GM19351 (cell line): Measurements from ENCODE around the gene SHB.
"Not testable (repeated sequence)": the region's sequence is repeated elsewhere in the genome, so short reads cannot be mapped to it uniquely, and the experiment has no call there.

Source experiments
- ATAC-seq: cut with Tn5 transposase; IDR thresholded peaks from one replicate; pipeline ENCODE4 v1.9.1; 2021; ENCODE audit warnings: mild to moderate bottlenecking, moderate library complexity; ENCODE audit not compliant: unreplicated experiment

The SHB gene

DNA sequence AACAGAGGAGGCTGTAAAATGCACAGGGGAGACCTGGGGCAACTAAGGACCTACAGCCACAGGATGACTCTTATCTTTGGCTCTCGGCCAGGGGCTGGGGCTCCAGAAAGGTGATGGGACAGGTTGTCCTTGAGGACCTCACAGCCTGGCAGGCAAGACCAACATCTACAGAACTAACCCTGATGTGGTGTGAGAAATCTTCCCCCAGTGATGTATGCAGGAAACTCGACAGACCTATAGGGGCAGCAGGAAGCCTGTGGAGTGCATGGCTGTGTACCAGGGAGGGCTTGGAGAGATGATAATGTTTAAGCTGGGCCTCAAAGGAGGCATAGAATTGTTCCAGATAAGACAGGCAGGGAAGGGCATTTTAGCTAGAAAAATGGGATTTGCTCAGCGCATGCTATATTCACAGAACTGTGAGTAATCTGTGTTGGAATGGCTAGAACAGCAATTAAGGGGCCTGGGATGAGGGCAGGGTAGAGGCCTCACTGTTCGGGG lies 96.6 kb downstream of the SHB start:
- no peak for ATAC-seq

GRCh38 chr9:37971691-37972090 lies 97.3 kb downstream of the SHB start:
- ATAC-seq: no peak

DNA sequence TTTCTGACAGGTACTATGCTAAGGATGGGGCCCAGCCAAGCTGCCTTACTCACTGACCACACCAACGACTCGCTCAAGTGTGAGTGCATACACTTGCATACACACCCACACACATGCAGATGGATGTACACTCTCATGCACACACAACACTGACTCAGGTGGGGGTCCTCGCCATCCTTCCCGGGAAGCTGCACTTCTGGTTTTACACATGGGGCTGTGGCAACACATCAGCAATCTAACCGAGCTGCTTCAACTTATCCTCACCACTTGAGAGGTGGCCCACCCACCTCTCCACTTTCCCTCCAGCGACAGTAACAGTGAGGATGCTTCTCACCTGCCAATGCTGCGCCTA lies 97.9 kb downstream of the SHB start:
- ATAC-seq: no peak

GRCh38 chr9:37970301-37971107 lies 98.5 kb downstream of the SHB start:
- no peak for ATAC-seq

GRCh38 chr9:37969558-37970300 lies 99.3 kb downstream of the SHB start:
- ATAC-seq: no peak

DNA sequence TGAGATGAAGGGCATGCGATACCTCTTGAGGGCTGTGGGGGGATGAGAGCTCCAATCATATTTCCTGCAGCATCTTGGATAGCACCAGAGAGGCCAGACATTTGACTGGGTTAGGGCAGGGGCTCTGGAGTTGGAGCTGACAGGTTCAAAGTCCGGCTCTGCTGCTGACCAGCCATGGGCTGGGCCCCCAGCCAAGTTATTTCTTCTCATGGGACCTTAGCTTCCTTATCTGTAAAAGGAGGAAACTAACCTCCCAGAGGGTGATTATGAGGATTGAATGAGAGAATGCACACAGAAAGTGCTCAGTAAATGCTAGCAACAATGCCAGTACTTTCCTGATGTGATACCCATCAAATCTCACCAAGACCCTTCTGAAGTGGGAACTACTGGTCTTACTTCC lies 99.9 kb downstream of the SHB start:
- no peak for ATAC-seq

DNA sequence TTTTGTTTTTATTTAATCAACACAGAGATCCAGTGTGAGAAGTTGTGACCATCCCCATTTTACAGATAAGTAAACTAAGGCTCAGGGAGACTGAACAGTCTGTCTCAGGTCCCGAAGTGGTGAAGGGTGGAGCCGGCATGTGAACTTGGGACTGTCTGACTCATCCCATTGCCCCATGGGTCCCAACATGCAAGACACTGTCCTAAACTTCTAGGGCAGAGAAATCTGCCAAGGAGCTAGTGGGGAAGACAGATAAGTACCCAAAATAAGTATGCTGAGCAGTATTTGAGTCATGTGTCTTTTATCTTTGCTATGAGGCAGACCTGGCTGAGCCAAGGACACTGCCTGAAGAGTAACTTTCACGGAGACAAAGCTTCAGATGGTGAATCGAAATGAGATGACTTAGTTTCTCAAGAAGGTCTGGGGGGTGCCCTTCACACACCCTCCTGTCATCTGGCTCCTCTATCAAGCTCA lies 100.8 kb downstream of the SHB start:
- ATAC-seq: no peak

DNA sequence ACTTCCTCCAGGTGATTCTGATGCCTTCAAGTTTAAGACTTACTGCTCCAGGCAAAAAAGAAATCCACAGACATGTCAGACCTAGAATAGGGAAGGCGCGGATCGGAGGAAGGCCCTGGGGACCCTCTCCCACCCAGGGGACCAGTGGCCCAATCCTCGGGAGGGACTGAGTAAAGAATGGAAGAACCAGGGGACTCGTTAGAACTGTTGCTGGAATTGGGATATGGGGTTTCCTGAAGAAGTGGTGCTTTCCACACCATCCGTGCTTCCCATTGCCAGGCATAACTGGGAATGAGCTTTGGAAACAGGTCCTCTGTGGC lies 101.3 kb downstream of the SHB start:
- no peak for ATAC-seq

DNA sequence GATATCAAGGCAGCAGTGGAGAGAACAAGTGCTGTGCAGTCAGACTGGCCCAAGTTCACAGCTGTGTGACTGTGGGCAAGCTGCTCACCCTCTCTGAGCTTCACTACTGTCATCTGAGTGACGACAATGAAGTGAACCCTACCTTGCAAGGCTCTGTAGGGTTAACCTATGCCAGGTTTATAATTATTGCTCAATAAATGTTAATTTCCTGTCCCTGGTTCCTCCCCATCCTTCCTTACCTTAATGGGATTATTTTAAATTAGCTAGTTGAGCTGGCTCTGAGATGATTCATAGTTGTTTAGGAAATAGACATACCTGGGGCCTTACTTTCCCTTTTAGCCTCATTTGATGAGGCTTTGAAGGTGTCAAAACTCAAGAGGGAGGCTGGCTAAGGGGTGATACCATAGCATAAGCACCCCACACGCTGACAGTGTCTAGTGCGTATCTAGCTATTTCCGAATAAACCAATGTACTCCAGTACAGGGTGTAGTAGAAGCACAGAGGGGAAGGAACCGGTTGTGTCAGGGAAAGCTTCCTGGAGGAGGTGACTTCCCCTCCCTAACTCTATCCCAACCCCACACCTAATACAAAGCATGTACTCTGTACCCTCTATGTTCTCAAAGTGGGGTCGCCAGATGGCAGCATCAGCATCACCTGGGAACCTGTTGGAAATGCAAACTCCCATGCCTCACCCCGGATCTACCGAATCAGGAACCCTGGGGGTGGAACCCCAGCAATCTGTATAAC lies 101.8 kb downstream of the SHB start:
- no peak for ATAC-seq

- ATAC-seq: no peak
Observed at GRCh38 chr9:37966412-37967013, 102.5 kb downstream of the SHB start.

- not testable (repeated sequence) for ATAC-seq
Observed at GRCh38 chr9:37965676-37966345, 103.2 kb downstream of the SHB start.

DNA sequence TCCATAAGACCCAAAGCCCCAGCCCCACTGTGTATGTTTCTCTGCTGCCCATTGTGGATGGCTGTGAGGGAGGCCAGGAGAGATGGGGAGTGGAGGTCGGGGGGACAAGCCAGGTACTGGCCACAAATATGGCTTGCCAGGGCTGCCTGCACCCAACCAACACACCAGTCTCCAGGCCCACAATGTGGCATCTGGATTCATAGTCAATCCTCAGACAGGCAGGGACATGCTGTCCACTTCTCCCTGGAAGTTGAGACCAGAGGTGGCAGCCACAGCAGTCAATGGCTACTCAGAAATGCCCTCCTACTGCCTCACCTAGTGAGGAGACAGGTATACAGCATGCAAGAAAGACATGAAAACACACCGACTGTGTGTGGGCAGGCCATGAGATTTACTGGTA lies 103.9 kb downstream of the SHB start:
- no peak for ATAC-seq

GRCh38 chr9:37964740-37965081 lies 104.3 kb downstream of the SHB start:
- ATAC-seq: no peak

DNA sequence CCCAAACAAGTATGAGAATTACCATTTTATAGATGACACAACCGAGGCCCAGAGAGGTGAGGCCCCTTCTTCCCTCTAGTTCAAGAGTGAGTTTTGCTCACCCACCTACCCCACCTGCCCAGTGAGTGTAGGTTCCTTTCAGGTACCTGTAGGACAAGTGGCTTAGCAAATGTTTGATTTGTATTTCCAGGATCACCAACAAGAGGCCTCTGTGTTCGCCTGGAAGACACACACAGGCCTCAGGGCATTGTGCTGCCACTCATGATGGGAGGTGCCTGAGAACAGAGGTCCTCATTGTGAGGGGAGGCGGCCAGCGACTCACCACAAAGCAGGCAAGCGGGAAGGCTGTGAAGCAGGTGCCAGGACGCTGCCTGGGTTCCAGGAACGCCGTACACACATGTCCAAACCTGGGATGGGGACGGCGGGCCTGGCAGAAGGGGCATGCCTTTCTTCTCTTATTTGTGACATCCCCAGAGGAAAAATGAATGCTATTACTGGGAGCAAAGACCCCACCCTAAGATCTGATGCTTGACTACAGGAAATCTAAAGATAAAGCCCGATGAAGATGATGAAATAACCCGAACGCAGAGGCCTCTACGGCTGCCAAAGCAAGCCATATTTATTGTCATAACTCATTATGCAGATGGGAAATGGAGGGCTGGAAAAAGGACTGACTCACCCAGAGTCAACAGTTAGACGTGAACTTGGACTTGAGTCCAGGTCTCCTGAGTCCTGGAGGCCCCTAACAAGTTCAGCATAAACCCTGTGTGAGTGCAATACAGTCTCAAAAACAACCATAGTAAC lies 104.9 kb downstream of the SHB start:
- ATAC-seq: no peak

DNA sequence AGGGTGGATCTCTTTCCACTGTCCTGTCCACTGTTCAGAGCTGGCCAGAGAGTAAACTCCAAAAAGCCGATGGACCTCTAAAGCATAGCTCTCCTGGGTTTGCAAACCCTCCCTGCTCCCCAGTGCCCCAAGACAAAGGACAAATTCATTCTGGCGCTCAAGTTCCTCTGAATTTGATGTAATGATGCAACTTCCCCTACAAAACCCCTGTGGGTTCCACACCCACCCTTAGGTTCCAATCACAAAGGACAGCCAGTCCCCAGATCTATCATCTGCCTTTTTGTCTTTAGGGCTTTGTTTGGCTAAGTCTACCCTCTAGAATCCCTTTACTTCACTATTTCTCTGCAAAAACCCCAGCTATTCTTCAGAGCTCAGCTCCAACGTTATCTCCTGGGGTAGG lies 107.7 kb downstream of the SHB start:
- no peak for ATAC-seq

DNA sequence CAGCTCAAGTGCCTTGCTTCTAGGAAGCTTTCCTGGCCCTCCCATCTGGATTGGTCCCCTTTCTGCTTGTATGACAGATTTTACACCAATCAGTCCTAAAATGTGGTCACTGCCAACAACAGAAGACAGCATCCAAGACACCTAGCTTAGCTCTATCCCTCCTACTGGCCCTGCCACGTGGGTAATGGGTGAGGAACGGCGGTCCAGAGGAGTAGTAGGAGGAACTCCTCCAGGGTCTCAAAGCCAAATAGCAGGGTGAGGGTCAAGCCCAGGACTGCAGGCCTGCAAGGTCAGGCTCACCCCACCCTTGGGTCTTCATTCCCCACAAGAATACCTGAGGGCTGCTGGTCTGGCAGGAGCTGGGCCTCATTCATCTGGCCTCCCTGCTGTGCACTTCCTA lies 108.4 kb downstream of the SHB start:
- ATAC-seq: no peak

DNA sequence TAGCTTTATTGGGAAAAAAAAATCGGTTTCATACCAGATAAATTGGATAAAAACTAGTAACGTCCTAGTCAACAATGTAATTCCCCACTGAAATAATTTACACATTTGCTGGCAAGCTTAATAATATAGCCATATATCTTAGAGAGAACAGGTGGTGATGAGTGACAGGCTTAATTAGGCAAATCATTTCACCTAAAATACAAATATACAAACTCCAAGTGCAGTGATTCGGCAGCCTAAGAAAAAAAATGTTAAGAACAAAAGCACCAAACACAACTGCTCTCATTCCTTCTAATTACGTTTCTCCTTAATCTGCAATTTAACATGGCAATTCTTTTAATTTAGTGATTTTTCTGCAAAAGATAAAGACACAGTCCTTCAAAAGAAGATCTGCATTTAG lies 109.1 kb downstream of the SHB start:
- ATAC-seq: no peak

- no peak for ATAC-seq
Observed at GRCh38 chr9:37958154-37958553, 110.9 kb downstream of the SHB start.

GRCh38 chr9:37957664-37957953 lies 111.4 kb downstream of the SHB start:
- no peak for ATAC-seq
